Suppressor macrophage treated with lipopolysaccharide for 4 hours (primary cell): ENCODE results near the gene LENG9.
"Not testable (repeated sequence)": the region's sequence is repeated elsewhere in the genome, so short reads cannot be mapped to it uniquely, and the experiment has no call there.

Source experiments
- DNase-seq: peaks from one replicate; pipeline ENCODE4 v3.0.0-alpha.2; 2020

Gene LENG9

GRCh38 chr19:54463531-54464043 lies at the start of gene LENG9:
Gene LENG9, minus strand, starts transcription at chr19:54463778. Its CDS starts 252 bp downstream, at chr19:54463526.
- DNase-seq: peak; percentile 99

GRCh38 chr19:54509200-54509940 lies 45.8 kb upstream of the LENG9 start:
- not testable (repeated sequence) for DNase-seq

GRCh38 chr19:54508487-54508886 lies 44.9 kb upstream of the LENG9 start:
- DNase-seq: not testable (repeated sequence)

GRCh38 chr19:54507824-54508223 lies 44.2 kb upstream of the LENG9 start:
- no peak for DNase-seq

GRCh38 chr19:54507038-54507717 lies 43.6 kb upstream of the LENG9 start:
- DNase-seq: not testable (repeated sequence)

GRCh38 chr19:54506079-54506478 lies 42.5 kb upstream of the LENG9 start:
- no peak for DNase-seq

- not testable (repeated sequence) for DNase-seq
Observed at GRCh38 chr19:54505542-54505941, 42.0 kb upstream of the LENG9 start.

GRCh38 chr19:54502518-54503048 lies 39.0 kb upstream of the LENG9 start, which contains the start of gene LAIR2:
Gene LAIR2, plus strand, starts transcription at chr19:54502831. Its CDS starts 88 bp downstream, at chr19:54502919.
- peak; percentile 28 for DNase-seq

- DNase-seq: peak; percentile 35
Observed at GRCh38 chr19:54498451-54498772, 34.8 kb upstream of the LENG9 start.

- not testable (repeated sequence) for DNase-seq
Observed at GRCh38 chr19:54497747-54498450, 34.3 kb upstream of the LENG9 start.

GRCh38 chr19:54495284-54495683 lies 31.7 kb upstream of the LENG9 start:
- DNase-seq: not testable (repeated sequence)

GRCh38 chr19:54493967-54494585 lies 30.5 kb upstream of the LENG9 start:
- peak; percentile 33 for DNase-seq

GRCh38 chr19:54493056-54493455 lies 29.5 kb upstream of the LENG9 start:
- not testable (repeated sequence) for DNase-seq

GRCh38 chr19:54492568-54492967 lies 29.0 kb upstream of the LENG9 start:
- no peak for DNase-seq

- DNase-seq: no peak
Observed at GRCh38 chr19:54489766-54490165, 26.2 kb upstream of the LENG9 start.

GRCh38 chr19:54489341-54489740 lies 25.8 kb upstream of the LENG9 start:
- no peak for DNase-seq

GRCh38 chr19:54485851-54486250 lies 22.3 kb upstream of the LENG9 start:
- DNase-seq: peak; percentile 21

- DNase-seq: no peak
Observed at GRCh38 chr19:54484451-54484850, 20.9 kb upstream of the LENG9 start.

GRCh38 chr19:54482889-54483288 lies 19.3 kb upstream of the LENG9 start:
- peak; percentile 78 for DNase-seq

GRCh38 chr19:54481326-54481930 lies 17.9 kb upstream of the LENG9 start:
- peak; percentile 67 for DNase-seq

GRCh38 chr19:54480051-54480450 lies 16.5 kb upstream of the LENG9 start:
- DNase-seq: peak; percentile 81

- DNase-seq: peak; percentile 75
Observed at GRCh38 chr19:54478677-54479266, 15.2 kb upstream of the LENG9 start.
